CD4-positive, alpha-beta memory T cell (primary cell): ENCODE measurements around the gene WDR86. TPM values are rescaled to one million over a fixed set of nuclear protein-coding genes. Genes with fewer than 3 reads are reported as not detected.

Experiments used
- CTCF ChIA-PET: fragments of 350-600 bp; sonication (Branson Sonifier 250); formaldehyde crosslinking; loops from one replicate; lab custom pipeline; 2021; ENCODE audit warnings: inconsistent platforms; ENCODE audit not compliant: partially characterized antibody; lab: Charles Lee
- POLR2A ChIA-PET: fragments of 350-600 bp; sonication (Branson Sonifier 250); formaldehyde crosslinking; loops from one replicate; lab custom pipeline; 2021; ENCODE audit not compliant: partially characterized antibody; lab: Charles Lee
- DNase-seq, 5 donors: peaks; one replicate each; pipeline versions ENCODE4 v3.0.0 to v3.0.0-alpha.2; 2020 to 2022; ENCODE audit warnings: mixed read lengths in 1 of 5
- H3K27ac ChIP-seq: one replicate; pipeline ENCODE4 v1.7.0; 2013; ENCODE audit warnings: low read depth, low read length
- H3K27me3 ChIP-seq: 2 replicates; pipeline ENCODE4 v1.7.0; 2013; ENCODE audit warnings: mild to moderate bottlenecking, low read length, moderate library complexity; ENCODE audit not compliant: insufficient read depth
- H3K36me3 ChIP-seq: 2 replicates; pipeline ENCODE4 v1.7.0; 2013; ENCODE audit warnings: mild to moderate bottlenecking, low read length, moderate library complexity; ENCODE audit not compliant: insufficient read depth
- H3K4me1 ChIP-seq: 2 replicates; pipeline ENCODE4 v1.7.0; 2013; ENCODE audit warnings: mild to moderate bottlenecking, low read length, moderate library complexity; ENCODE audit not compliant: insufficient read depth
- H3K4me3 ChIP-seq, 2 donors: one replicate each; pipeline ENCODE4 v1.7.0; 2013; ENCODE audit warnings: low read length in 2 of 2, mild to moderate bottlenecking in 1 of 2
- H3K9me3 ChIP-seq, 2 donors: one replicate each; pipeline ENCODE4 v1.7.0; 2013; ENCODE audit warnings: low read length in 2 of 2, control low read depth in 1 of 2; ENCODE audit not compliant: control insufficient read depth in 1 of 2
- H3K27ac Mint-ChIP-seq, 7 donors: one replicate each; pipeline ENCODE4 v1.8.0; 2020 to 2021; ENCODE audit warnings: mixed read lengths in 7 of 7, mild to moderate bottlenecking in 6 of 7, inconsistent platforms in 3 of 7, moderate library complexity in 3 of 7
- H3K27me3 Mint-ChIP-seq, 2 donors: one replicate each; pipeline ENCODE4 v1.8.0; 2020 to 2021; ENCODE audit warnings: mixed read lengths in 2 of 2
- H3K36me3 Mint-ChIP-seq, 2 donors: one replicate each; pipeline ENCODE4 v1.8.0; 2020 to 2021; ENCODE audit warnings: mixed read lengths in 2 of 2, inconsistent platforms in 1 of 2, mild to moderate bottlenecking in 1 of 2
- H3K4me1 Mint-ChIP-seq, 4 donors: one replicate each; pipeline ENCODE4 v1.8.0; 2020 to 2021; ENCODE audit warnings: mixed read lengths in 4 of 4, mild to moderate bottlenecking in 1 of 4
- H3K4me3 Mint-ChIP-seq, 8 donors: one replicate each; pipeline ENCODE4 v1.8.0; 2020 to 2021; ENCODE audit warnings: mixed read lengths in 8 of 8, mild to moderate bottlenecking in 7 of 8, moderate library complexity in 6 of 8, inconsistent platforms in 3 of 8
- H3K9me3 Mint-ChIP-seq, 8 donors: one replicate each; pipeline ENCODE4 v1.8.0; 2020 to 2021; ENCODE audit warnings: mixed read lengths in 8 of 8, mild to moderate bottlenecking in 5 of 8, inconsistent platforms in 3 of 8, moderate library complexity in 1 of 8
- intact Hi-C: fragments of 100-400 bp; cut with micrococcal nuclease; formaldehyde crosslinking; loops from one replicate; pipeline ENCODE4 v1.15.1; 2023
- polyA plus RNA-seq, 2 donors: library from polyadenylated mRNA; unstranded; fragments of 300-500 nt; fragmentation: Illumina TruSeq; gene quantifications; one replicate each; pipeline ENCODE4 v1.2.3, GENCODE V29; 2021
- total RNA-seq, 2 experiments: library from RNA; stranded (reverse); gene quantifications; one replicate each; pipeline ENCODE4 v1.2.3, GENCODE V29; 2021

The WDR86 gene
- total and polyA plus RNA-seq, 4 experiments from 2014 or later, result 7.0 to 14.4 (median 9.0) TPM

- H3K36me3 ChIP-seq, result no peaks in the 10 kb centered on the region
- POLR2A ChIA-PET, result interaction anchor here (1.4 to 1.6 kb wide), 2 partner anchors 22 to 49 kb away, joined by 3 to 6 read pairs; no protein-coding TSS in a partner anchor
- peaks cover 0 to 4% (median 0%) of the 10 kb centered on the region in 8 donors for H3K9me3 Mint-ChIP-seq
- peaks cover 25% of the 10 kb centered on the region for H3K4me1 ChIP-seq
- H3K27ac Mint-ChIP-seq, result peak overlapping the region in 6 of 7 donors; percentile 19 to 88 (median 34)
- H3K27me3 ChIP-seq, result no peaks in the 10 kb centered on the region
- no peaks in the 10 kb centered on the region for H3K27me3 Mint-ChIP-seq
- H3K9me3 ChIP-seq, result peaks cover 0 to 4% of the 10 kb centered on the region in 2 donors
- CTCF ChIA-PET, result interaction anchor here (0.8 to 3.3 kb wide), 3 partner anchors 30 to 84 kb away, joined by 3 to 15 read pairs (median 4); no protein-coding TSS in a partner anchor
- intact Hi-C loops, result no loop called here
- no peak for DNase-seq
- no peak overlapping the region for H3K4me3 ChIP-seq
- H3K27ac ChIP-seq, result no peak overlapping the region
- H3K4me3 Mint-ChIP-seq, result peak overlapping the region in 3 of 8 donors; percentile 18 to 32 (median 24)
- H3K36me3 Mint-ChIP-seq, result peaks cover 0 to 6% of the 10 kb centered on the region in 2 donors
- peaks cover 11 to 64% (median 20%) of the 10 kb centered on the region in 4 donors for H3K4me1 Mint-ChIP-seq
Measured at GRCh38 chr7:151398446-151399304, 11.2 kb downstream of the WDR86 start.

DNA sequence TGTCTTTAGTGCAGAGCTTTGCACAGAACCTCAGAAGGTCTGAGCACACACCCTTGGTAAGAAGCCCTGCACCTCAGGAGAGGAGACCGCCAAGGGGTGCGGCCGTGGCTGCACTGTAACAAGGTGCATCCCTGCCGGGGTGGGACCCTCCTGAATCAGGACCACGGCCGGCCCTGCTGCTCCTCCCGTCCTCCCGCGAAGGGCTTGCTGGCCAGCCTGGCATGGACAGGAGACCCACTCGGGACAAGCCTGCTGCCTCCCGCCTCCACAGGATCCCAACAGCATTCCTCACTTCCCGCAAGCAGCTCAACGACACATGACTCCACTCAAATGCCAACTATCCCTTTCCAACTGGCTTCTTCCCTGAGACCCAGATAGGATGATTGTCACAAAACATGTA is 12.8 kb downstream of the WDR86 start:
- Histone ChIP-seq H3K36me3 (no peaks in the 10 kb centered on the region), H3K27me3 (no peaks in the 10 kb centered on the region), H3K27ac (no peak overlapping the region), H3K4me1 (peaks cover 16% of the 10 kb centered on the region), H3K4me3 (no peak overlapping the region), H3K9me3 (peaks cover 0 to 4% of the 10 kb centered on the region in 2 donors)
- CTCF ChIA-PET, result interaction anchor here (1.4 to 1.9 kb wide), 2 partner anchors 13 to 51 kb away, joined by 3 to 8 read pairs; partner anchors contain the start of gene WDR86
- H3K4me3 Mint-ChIP-seq, result peak overlapping the region in 4 of 8 donors; percentile 4 to 48 (median 24)
- no peaks in the 10 kb centered on the region for H3K27me3 Mint-ChIP-seq
- peaks cover 0 to 4% (median 0%) of the 10 kb centered on the region in 8 donors for H3K9me3 Mint-ChIP-seq
- intact Hi-C loops, result no loop called here
- peaks cover 11 to 53% (median 17%) of the 10 kb centered on the region in 4 donors for H3K4me1 Mint-ChIP-seq
- POLR2A ChIA-PET, result interaction anchor here (1.6 kb wide), 1 partner anchor 20 kb away, joined by 3 read pairs; no protein-coding TSS in a partner anchor
- DNase-seq, result no peak
- H3K27ac Mint-ChIP-seq, result peak overlapping the region; percentile 25 to 88 (median 67)
- peaks cover 0 to 6% of the 10 kb centered on the region in 2 donors for H3K36me3 Mint-ChIP-seq

GRCh38 chr7:151396328-151396970 is 13.4 kb downstream of the WDR86 start:
- POLR2A ChIA-PET, result interaction anchor here (1.6 kb wide), 1 partner anchor 19 kb away, joined by 3 read pairs; no protein-coding TSS in a partner anchor
- H3K36me3 ChIP-seq, result no peaks in the 10 kb centered on the region
- H3K9me3 ChIP-seq, result peaks cover 0 to 4% of the 10 kb centered on the region in 2 donors
- no peak for DNase-seq
- Mint-ChIP-seq H3K4me3 (peak overlapping the region in 2 of 8 donors; percentile 28 to 48), H3K36me3 (peaks cover 0 to 6% of the 10 kb centered on the region in 2 donors), H3K27me3 (no peaks in the 10 kb centered on the region), H3K4me1 (peaks cover 10 to 49% (median 16%) of the 10 kb centered on the region in 4 donors), H3K9me3 (peaks cover 0 to 4% (median 0%) of the 10 kb centered on the region in 8 donors), H3K27ac (peak overlapping the region in 5 of 7 donors; percentile 29 to 88 (median 41))
- intact Hi-C loops, result no loop called here
- H3K27me3 ChIP-seq, result no peaks in the 10 kb centered on the region
- CTCF ChIA-PET, result interaction anchor here (0.9 to 1.9 kb wide), 3 partner anchors 10 to 52 kb away, joined by 3 to 8 read pairs (median 3); partner anchors contain the start of gene WDR86
- peaks cover 16% of the 10 kb centered on the region for H3K4me1 ChIP-seq
- H3K27ac ChIP-seq, result no peak overlapping the region
- no peak overlapping the region for H3K4me3 ChIP-seq

DNA sequence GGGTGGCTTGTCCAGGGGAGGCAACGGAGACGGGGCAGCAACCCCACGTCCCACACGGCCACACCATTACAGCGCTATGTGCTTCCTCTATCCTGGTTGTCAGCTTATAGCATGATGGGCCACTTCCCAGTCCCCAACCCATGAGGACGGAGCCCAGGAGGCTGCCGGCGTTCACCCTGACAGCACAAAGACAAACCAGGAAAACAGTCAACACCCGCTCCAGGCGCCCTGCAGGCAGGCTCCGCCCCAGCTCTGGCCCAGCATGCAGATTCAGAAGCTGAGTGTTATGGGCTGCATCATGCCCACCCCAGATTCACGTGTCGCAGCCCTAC is 14.8 kb downstream of the WDR86 start:
- H3K4me3 ChIP-seq, result no peak overlapping the region
- ChIA-PET CTCF (no interaction called here), POLR2A (interaction anchor here (0.6 kb wide), 1 partner anchor 1531 kb away, joined by 3 read pairs; no protein-coding TSS in a partner anchor)
- Mint-ChIP-seq H3K9me3 (peaks cover 0 to 4% (median 0%) of the 10 kb centered on the region in 8 donors), H3K27me3 (no peaks in the 10 kb centered on the region), H3K4me3 (no peak overlapping the region), H3K36me3 (peaks cover 0 to 6% of the 10 kb centered on the region in 2 donors), H3K27ac (peak overlapping the region in 4 of 7 donors; percentile 13 to 81 (median 64)), H3K4me1 (peaks cover 10 to 35% (median 16%) of the 10 kb centered on the region in 4 donors)
- H3K9me3 ChIP-seq, result peaks cover 0 to 4% of the 10 kb centered on the region in 2 donors
- no peaks in the 10 kb centered on the region for H3K36me3 ChIP-seq
- intact Hi-C loops, result no loop called here
- H3K27ac ChIP-seq, result no peak overlapping the region
- H3K4me1 ChIP-seq, result peaks cover 16% of the 10 kb centered on the region
- no peaks in the 10 kb centered on the region for H3K27me3 ChIP-seq
- no peak for DNase-seq

- POLR2A ChIA-PET, result interaction anchor here (0.6 kb wide), 1 partner anchor 1531 kb away, joined by 3 read pairs; no protein-coding TSS in a partner anchor
- H3K27ac ChIP-seq, result no peak overlapping the region
- peaks cover 0 to 4% (median 0%) of the 10 kb centered on the region in 8 donors for H3K9me3 Mint-ChIP-seq
- peaks cover 16% of the 10 kb centered on the region for H3K4me1 ChIP-seq
- H3K36me3 ChIP-seq, result no peaks in the 10 kb centered on the region
- intact Hi-C loops, result no loop called here
- H3K4me3 ChIP-seq, result no peak overlapping the region
- peaks cover 10 to 30% (median 16%) of the 10 kb centered on the region in 4 donors for H3K4me1 Mint-ChIP-seq
- no peaks in the 10 kb centered on the region for H3K27me3 Mint-ChIP-seq
- H3K4me3 Mint-ChIP-seq, result no peak overlapping the region
- DNase-seq, result no peak
- no peaks in the 10 kb centered on the region for H3K27me3 ChIP-seq
- peak overlapping the region in 3 of 7 donors; percentile 13 to 42 (median 29) for H3K27ac Mint-ChIP-seq
- peaks cover 0 to 6% of the 10 kb centered on the region in 2 donors for H3K36me3 Mint-ChIP-seq
- peaks cover 0 to 4% of the 10 kb centered on the region in 2 donors for H3K9me3 ChIP-seq
- CTCF ChIA-PET, result interaction anchor here (1.4 kb wide), 1 partner anchor 26 kb away, joined by 4 read pairs; no protein-coding TSS in a partner anchor
Measured at GRCh38 chr7:151394076-151395035, 15.5 kb downstream of the WDR86 start.
